Peyer's patch (tissue), 4 donors: ENCODE measurements around the gene ZBTB14.

Experiments used
- CTCF ChIP-seq, 6 experiments: fragments of 450-650 bp in 4 of 6; fragments of 200-600 bp in 2 of 6; sonication (generic) in 1 of 6; IDR thresholded peaks; one replicate each; pipeline ENCODE4 v1.5.1; 2017 to 2019; ENCODE audit warnings: antibody characterized with exemption in 6 of 6, mild to moderate bottlenecking in 3 of 6, moderate library complexity in 1 of 6
- POLR2A ChIP-seq, 2 donors: fragments of 450-650 bp; IDR thresholded peaks; one replicate each; pipeline ENCODE4 v1.5.1; 2017; ENCODE audit warnings: antibody characterized with exemption in 2 of 2, mild to moderate bottlenecking in 2 of 2, moderate library complexity in 2 of 2

GRCh38 chr18:5250603-5251002 is 44.9 kb downstream of the ZBTB14 start:
- TF ChIP-seq CTCF (IDR thresholded peaks at IDR 0.05) (no peak), POLR2A (IDR thresholded peaks at IDR 0.05) (no peak)
